ENCODE data around the gene FRZB. TPM values are rescaled to one million over a fixed set of nuclear protein-coding genes. Genes with fewer than 3 reads are reported as not detected.
"Not testable (repeated sequence)": the region's sequence is repeated elsewhere in the genome, so short reads cannot be mapped to it uniquely, and the experiment has no call there.

Gene FRZB
- total and polyA plus RNA-seq, 12 donors, result 0.30 to 2.5 (median 1.6) TPM

DNA sequence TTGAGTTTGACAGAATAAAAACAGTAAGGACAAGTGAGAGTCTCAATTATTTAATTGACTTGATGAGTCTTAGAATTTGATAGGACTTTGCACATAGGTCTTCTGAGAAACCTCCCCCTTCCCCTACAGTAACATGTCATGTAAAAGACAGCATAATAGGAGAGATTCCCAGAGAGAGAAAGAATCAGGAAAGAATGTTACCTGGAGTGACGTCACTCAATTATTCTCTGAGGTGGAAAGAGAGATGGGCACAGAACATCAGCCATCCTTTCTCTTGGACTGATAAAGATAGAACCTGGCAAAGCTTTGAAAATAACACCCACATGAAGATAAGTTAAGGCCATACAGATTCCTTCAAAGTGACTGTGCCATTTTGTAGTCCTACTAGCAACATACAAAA is 19.3 kb upstream of the FRZB start:
- Histone ChIP-seq H3K27me3 (no peaks in the 10 kb centered on the region), H3K9me3 (replicated peaks in 1 of 3) (no peaks in the 10 kb centered on the region), H3K27ac (no peak overlapping the region), H3K4me3 (no peak overlapping the region), H3K36me3 (replicated peaks in 1 of 2) (no peaks in the 10 kb centered on the region), H3K4me1 (replicated peaks in 1 of 2) (no peaks in the 10 kb centered on the region)
- 71 to 94% (median 91%) methylated on average over 1 of the region's 1 CpG for WGBS, 4 donors
- intact Hi-C loops (cut with DNase I), result no loop called here
- DNase-seq, result no peak
- TF ChIP-seq POLR2A (IDR thresholded peaks at IDR 0.05), result no peak
- TF ChIP-seq, protein P1, sequence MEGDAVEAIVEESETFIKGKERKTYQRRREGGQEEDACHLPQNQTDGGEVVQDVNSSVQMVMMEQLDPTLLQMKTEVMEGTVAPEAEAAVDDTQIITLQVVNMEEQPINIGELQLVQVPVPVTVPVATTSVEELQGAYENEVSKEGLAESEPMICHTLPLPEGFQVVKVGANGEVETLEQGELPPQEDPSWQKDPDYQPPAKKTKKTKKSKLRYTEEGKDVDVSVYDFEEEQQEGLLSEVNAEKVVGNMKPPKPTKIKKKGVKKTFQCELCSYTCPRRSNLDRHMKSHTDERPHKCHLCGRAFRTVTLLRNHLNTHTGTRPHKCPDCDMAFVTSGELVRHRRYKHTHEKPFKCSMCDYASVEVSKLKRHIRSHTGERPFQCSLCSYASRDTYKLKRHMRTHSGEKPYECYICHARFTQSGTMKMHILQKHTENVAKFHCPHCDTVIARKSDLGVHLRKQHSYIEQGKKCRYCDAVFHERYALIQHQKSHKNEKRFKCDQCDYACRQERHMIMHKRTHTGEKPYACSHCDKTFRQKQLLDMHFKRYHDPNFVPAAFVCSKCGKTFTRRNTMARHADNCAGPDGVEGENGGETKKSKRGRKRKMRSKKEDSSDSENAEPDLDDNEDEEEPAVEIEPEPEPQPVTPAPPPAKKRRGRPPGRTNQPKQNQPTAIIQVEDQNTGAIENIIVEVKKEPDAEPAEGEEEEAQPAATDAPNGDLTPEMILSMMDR (IDR thresholded peaks at IDR 0.05), result no peak

DNA sequence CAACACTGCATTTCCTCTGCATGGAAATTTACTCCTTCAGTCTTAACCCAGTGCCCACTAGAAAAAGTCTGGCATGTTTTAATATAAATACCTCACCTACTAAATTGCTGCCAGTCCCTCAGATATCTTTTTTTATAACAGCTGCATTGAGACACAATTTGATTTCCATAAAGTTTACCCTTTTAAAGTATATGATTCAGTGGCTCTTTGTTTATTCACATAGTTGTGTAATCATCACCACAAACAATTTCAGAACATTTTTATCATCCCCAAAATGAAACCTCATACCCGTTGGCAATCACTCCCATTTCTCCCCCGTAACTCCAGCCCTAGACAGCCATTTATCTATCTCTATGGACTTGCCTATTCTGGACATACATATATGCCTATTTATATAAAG is 17.0 kb upstream of the FRZB start:
- Histone ChIP-seq H3K9me3 (replicated peaks in 1 of 3) (no peaks in the 10 kb centered on the region), H3K27ac (no peak overlapping the region), H3K27me3 (no peaks in the 10 kb centered on the region), H3K36me3 (replicated peaks in 1 of 2) (no peaks in the 10 kb centered on the region), H3K4me3 (no peak overlapping the region), H3K4me1 (replicated peaks in 1 of 2) (no peaks in the 10 kb centered on the region)
- DNase-seq, result no peak
- intact Hi-C loops (cut with DNase I), result no loop called here
- 71 to 88% (median 82%) methylated on average over 2 of the region's 2 CpGs for WGBS, 4 donors
- TF ChIP-seq, protein P1 (IDR thresholded peaks at IDR 0.05), result no peak
- no peak for TF ChIP-seq POLR2A (IDR thresholded peaks at IDR 0.05)

DNA sequence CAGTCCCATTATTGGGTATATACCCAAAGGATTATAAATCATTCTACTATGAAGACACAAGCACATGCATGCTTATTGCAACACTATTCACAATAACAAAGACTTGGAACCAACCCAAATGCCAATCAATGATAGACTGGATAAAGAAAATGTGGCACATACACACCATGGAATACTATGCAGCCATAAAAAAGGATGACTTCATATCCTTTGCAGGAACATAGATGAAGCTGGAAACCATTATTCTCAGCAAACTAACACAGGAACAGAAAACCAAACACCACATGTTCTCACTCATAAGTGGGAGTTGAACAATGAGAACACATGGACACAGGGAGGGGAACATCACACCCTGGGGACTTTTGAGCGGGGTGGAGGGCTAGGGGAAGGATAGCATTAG is 13.7 kb upstream of the FRZB start:
- DNase-seq; H3K27me3 ChIP-seq; intact Hi-C loops (cut with DNase I); H3K36me3 ChIP-seq (replicated peaks in 1 of 2); H3K4me3 ChIP-seq; H3K9me3 ChIP-seq (replicated peaks in 1 of 3); H3K4me1 ChIP-seq (replicated peaks in 1 of 2); H3K27ac ChIP-seq: not testable (repeated sequence)
- WGBS, 4 donors, result 83 to 100% (median 97%) methylated on average over 1 of the region's 1 CpG

DNA sequence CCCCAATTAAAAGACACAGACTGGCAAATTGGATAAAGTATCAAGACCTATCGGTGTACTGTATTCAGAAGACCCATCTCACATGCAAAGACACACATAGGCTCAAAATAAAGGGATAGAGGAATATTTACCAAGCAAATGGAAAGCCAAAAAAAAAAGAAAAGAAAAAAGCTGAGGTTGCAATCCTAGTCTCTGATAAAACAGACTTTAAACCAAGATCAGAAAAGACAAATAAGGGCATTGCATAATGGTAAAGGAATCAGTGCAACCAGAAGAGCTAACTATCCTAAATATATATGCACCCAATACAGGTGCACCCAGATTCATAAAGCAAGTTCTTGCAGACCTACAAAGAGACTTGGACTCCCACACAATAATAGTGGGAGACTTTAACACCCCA is 10.2 kb upstream of the FRZB start:
- H3K4me1 ChIP-seq (replicated peaks in 1 of 2); H3K4me3 ChIP-seq; DNase-seq; intact Hi-C loops (cut with DNase I); H3K27me3 ChIP-seq; H3K27ac ChIP-seq; H3K9me3 ChIP-seq (replicated peaks in 1 of 3); H3K36me3 ChIP-seq (replicated peaks in 1 of 2): not testable (repeated sequence)
- 85 to 100% (median 99%) methylated on average over 1 of the region's 1 CpG for WGBS, 4 donors

DNA sequence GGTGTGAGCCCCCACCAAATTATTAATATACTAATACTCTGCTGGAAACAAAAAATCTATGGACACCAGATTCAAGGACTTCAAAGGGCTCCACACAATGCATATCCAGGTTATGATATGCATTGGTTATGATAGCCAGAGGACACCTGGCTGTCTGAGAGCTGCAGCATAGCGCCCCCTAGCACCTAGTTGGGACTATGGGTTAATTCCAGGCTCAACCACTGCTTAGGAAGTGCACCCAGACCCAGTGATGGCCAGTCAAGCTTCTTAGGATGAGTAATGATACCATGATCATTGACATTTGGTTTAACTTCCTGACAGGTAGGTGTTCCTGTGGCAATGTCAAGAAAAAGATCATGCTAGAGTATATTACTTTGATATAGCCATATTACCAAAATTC is 3.8 kb upstream of the FRZB start:
- H3K4me1 ChIP-seq (replicated peaks in 1 of 2), result peaks cover 0 to 16% of the 10 kb centered on the region in 2 donors
- no peaks in the 10 kb centered on the region for H3K36me3 ChIP-seq (replicated peaks in 1 of 2)
- no peak overlapping the region for H3K27ac ChIP-seq
- no peak overlapping the region for H3K4me3 ChIP-seq
- peak in 1 of 7 donors; percentile 9 for DNase-seq
- no peak for TF ChIP-seq POLR2A (IDR thresholded peaks at IDR 0.05)
- TF ChIP-seq, protein P1 (IDR thresholded peaks at IDR 0.05), result peak in 1 of 6 experiments; percentile 8
- WGBS, 4 donors, result 0 to 17% (median 14%) methylated on average over 1 of the region's 1 CpG
- H3K27me3 ChIP-seq, result no peaks in the 10 kb centered on the region
- intact Hi-C loops (cut with DNase I), result no loop called here
- no peaks in the 10 kb centered on the region for H3K9me3 ChIP-seq (replicated peaks in 1 of 3)

Measured in adrenal gland (tissue), 12 donors.